Adrenal gland (tissue), 12 donors: ENCODE results near the gene FOXC2. TPM values are rescaled to one million over a fixed set of nuclear protein-coding genes. Genes with fewer than 3 reads are reported as not detected.

Source experiments
- DNase-seq, 7 donors: peaks; one replicate each; pipeline ENCODE4 v3.0.0-alpha.2; 2019 to 2020
- H3K27ac ChIP-seq, 5 donors: fragments of 200-600 bp; sonication (generic) in 4 of 5; 1 replicate in 3 of 5; 2 replicates in 2 of 5; pipeline versions ENCODE4 v1.5.1 to v1.8.0; 2016 to 2020; ENCODE audit warnings: mild to moderate bottlenecking in 1 of 5
- H3K27me3 ChIP-seq: fragments of 200-600 bp; 2 replicates; pipeline ENCODE4 v1.8.0; 2021
- H3K36me3 ChIP-seq, 2 donors: fragments of 200-600 bp; replicated peaks in 1 of 2; 1 replicate in 1 of 2; 2 replicates in 1 of 2; pipeline versions ENCODE4 v1.5.1 to v1.8.0; 2018 to 2022
- H3K4me1 ChIP-seq, 2 donors: fragments of 200-600 bp; replicated peaks in 1 of 2; 1 replicate in 1 of 2; 2 replicates in 1 of 2; pipeline versions ENCODE4 v1.5.1 to v1.8.0; 2018 to 2021
- H3K4me3 ChIP-seq, 4 donors: fragments of 200-600 bp; sonication (generic) in 3 of 4; one replicate each; pipeline ENCODE4 v1.5.1; 2016 to 2018
- H3K9me3 ChIP-seq, 3 donors: fragments of 200-600 bp; sonication (generic) in 1 of 3; replicated peaks in 1 of 3; 1 replicate in 2 of 3; 2 replicates in 1 of 3; pipeline versions ENCODE4 v1.5.1 to v1.8.0; 2016 to 2021
- CTCF ChIP-seq, 6 experiments: fragments of 450-650 bp in 4 of 6; fragments of 200-600 bp in 2 of 6; sonication (generic) in 1 of 6; IDR thresholded peaks; 1 replicate in 5 of 6; 2 replicates in 1 of 6; pipeline versions ENCODE4 v1.5.1 to v1.8.0; 2016 to 2021; ENCODE audit warnings: antibody characterized with exemption in 6 of 6, mild to moderate bottlenecking in 2 of 6, moderate library complexity in 1 of 6
- POLR2A ChIP-seq, 2 donors: fragments of 450-650 bp; IDR thresholded peaks; one replicate each; pipeline ENCODE4 v1.6.1; 2017; ENCODE audit warnings: antibody characterized with exemption in 2 of 2, mild to moderate bottlenecking in 2 of 2, moderate library complexity in 1 of 2
- WGBS, 4 donors: extraction: QIAGEN DNeasy Blood & Tissue Kit in 2 of 4; methylation state at CpG; one replicate each; pipeline versions ENCODE4 v1.1.5 to v1.1.7; 2013 to 2017; 5-methylcytosine and 5-hydroxymethylcytosine counted together
- intact Hi-C, 2 donors: fragments of 100-400 bp; cut with DNase I; formaldehyde crosslinking; loops; one replicate each; pipeline versions ENCODE4 v1.14.1 to v1.15.0; 2022 to 2023
- polyA plus RNA-seq, 3 donors: library from polyadenylated mRNA; stranded (reverse); fragments of 200-250 nt in 2 of 3; fragments of 350-450 nt in 1 of 3; fragmentation: Illumina TruSeq in 1 of 3; extraction: RNeasy Lipid Tissue Mini Kit (QIAGEN cat#74804) in 1 of 3; gene quantifications; one replicate each; pipeline ENCODE4 v1.2.3, GENCODE V29; 2013 to 2014
- total RNA-seq, 9 donors: library from RNA; depleted of rRNA in 4 of 9; stranded (reverse); fragments of >200 nt in 4 of 9; fragments of 120-200 nt in 1 of 9; fragmentation: NEBNext Ultra II Directional in 1 of 9; extraction: Animal tissue kit (Norgen Biotek cat#: 25700) in 1 of 9; gene quantifications; one replicate each; pipeline versions ENCODE4 v1.1.0 to v1.2.4, GENCODE V29; 2013 to 2023
- donor health status: healthy with polysubstance abuse.
- donor health status: Bipolar disorder and iron deficiency.
- donor health status: DM: yes; HTN: yes; CAD: no.
- donor health status: DM: no; HTN: no; CAD: no.
- donor health status: DM: no; HTN: no; CAD: no.
- donor health status: DM: yes; HTN: yes; CAD: no.

FOXC2 gene
- total and polyA plus RNA-seq, 12 donors: 0.39 to 4.8 (median 2.1) TPM

DNA sequence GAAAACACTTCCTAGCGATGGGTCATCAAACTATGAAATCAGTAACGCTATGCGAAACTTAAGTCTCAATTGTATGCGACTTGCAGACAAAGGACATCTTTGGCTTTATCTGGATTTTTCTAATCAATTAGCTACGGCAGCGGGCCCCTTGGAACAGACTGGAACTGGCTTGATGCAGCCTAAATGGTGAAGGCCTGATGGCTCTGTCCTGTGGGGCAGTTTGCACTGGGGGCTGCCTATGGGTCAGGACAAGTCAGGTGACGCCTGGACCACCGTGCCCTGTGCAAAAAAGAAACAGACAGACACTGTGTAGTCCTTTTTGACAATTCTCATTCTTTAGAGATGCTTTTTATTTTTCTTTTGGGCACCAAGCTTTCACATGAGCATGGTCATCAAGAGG is 33.6 kb upstream of the FOXC2 start:
- peaks cover 0 to 6% of the 10 kb centered on the region in 2 donors for H3K36me3 ChIP-seq
- H3K9me3 ChIP-seq: no peaks in the 10 kb centered on the region
- H3K4me3 ChIP-seq: no peak overlapping the region
- H3K27ac ChIP-seq: no peak overlapping the region
- intact Hi-C loops: no loop called here
- TF ChIP-seq CTCF (IDR thresholded peaks at IDR 0.05): no peak
- TF ChIP-seq POLR2A (IDR thresholded peaks at IDR 0.05): no peak
- no peaks in the 10 kb centered on the region for H3K27me3 ChIP-seq
- no peak for DNase-seq
- WGBS, 4 donors: 92 to 96% (median 95%) methylated on average over 8 of the region's 8 CpGs
- peaks cover 0 to 23% of the 10 kb centered on the region in 2 donors for H3K4me1 ChIP-seq

DNA sequence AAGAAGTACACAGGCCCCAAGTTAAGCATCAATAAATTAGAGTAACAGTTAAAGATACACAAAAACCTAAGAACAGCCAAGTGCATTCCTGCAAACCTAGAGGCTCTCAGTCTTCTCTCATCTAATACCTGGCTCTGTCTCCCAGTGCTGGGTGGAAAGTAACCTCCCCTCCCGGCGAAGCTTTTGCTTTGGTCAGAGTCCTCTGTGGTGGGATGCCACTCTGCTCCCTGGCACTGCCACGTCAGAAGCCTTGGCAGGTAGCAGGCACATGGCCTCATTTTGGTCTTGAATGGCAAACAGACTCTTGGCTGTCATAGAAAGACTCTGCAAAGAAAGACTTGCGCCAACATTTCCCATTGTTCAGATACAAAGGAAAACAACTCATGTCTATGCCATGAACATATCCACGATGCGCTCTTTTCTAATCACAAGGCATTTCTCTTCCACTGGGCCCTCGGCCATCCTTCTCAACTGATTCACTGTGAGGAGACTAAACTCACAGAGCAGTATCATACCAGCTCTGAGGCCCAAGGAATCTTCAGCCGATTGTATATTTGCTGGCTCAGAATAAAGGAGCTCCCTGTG is 32.8 kb upstream of the FOXC2 start:
- WGBS, 4 donors: 90 to 96% (median 94%) methylated on average over 8 of the region's 8 CpGs
- Histone ChIP-seq H3K27me3 (no peaks in the 10 kb centered on the region), H3K36me3 (peaks cover 0 to 14% of the 10 kb centered on the region in 2 donors), H3K4me3 (no peak overlapping the region), H3K9me3 (no peaks in the 10 kb centered on the region), H3K27ac (no peak overlapping the region), H3K4me1 (peaks cover 0 to 21% of the 10 kb centered on the region in 2 donors)
- intact Hi-C loops: no loop called here
- DNase-seq: no peak
- TF ChIP-seq POLR2A (IDR thresholded peaks at IDR 0.05) (no peak), CTCF (IDR thresholded peaks at IDR 0.05) (no peak)

DNA sequence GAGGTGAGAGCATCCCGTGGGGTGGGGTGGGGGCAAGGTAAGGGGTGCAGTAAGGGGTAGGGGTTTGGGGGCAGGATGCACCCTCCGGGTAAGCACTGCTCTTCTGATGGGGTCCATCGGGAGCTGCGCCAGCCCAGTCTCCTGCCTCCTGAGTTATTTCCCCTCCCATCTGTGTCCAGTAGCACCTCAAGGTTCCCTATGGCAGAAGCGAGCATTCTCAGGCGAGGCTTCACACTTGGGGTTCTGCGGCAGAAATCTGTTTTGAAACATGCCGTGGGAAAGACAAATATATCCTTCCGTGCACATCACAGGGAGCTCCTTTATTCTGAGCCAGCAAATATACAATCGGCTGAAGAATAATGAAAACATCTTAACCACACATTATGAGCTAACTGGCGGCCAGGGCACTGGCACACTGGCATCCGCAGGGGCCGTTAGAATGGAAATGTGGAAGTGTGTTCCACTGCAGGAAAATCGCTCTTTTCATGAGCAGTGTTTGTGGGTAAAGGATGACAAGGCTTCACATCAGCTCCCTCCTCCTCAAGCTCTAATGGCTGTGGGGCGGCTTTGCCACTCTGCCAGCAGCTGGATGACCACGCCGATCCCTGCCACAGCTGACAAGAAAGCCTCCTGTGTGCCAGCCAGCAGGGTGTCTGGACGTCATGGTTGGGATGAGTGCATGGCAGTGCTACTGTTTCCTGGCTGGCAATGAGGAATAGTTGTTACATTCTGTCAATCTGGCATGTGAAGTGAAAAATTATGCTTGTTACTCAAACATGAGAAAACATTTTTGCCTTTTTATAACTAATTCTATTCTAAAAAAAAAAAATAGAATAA is 31.6 kb upstream of the FOXC2 start:
- H3K4me3 ChIP-seq: no peak overlapping the region
- intact Hi-C loops: no loop called here
- peaks cover 0 to 26% of the 10 kb centered on the region in 2 donors for H3K36me3 ChIP-seq
- no peak overlapping the region for H3K27ac ChIP-seq
- peaks cover 0 to 14% of the 10 kb centered on the region in 2 donors for H3K4me1 ChIP-seq
- no peak for DNase-seq
- H3K9me3 ChIP-seq: no peaks in the 10 kb centered on the region
- H3K27me3 ChIP-seq: no peaks in the 10 kb centered on the region
- TF ChIP-seq CTCF (IDR thresholded peaks at IDR 0.05) (no peak), POLR2A (IDR thresholded peaks at IDR 0.05) (no peak)
- 87 to 89% (median 88%) methylated on average over 18 of the region's 18 CpGs for WGBS, 4 donors

DNA sequence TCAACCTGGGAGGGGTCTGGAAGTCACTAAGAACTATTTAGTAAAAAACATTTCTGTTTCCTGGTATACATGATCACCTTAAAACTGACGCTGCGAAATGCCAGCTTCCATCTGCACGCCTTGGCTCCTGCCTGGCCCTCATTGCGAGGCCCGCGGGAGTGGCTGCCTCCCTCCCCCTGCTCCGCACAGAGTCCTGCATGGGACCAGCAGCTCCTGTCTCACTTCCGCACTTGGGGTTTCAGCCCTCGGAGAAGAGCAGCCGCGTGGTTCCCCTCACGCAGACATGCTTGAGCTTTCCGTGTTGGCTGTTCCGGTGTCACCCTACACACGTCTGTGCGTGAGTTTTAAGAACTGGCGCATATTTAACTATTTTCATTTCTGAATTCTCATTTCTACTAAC is 30.0 kb upstream of the FOXC2 start:
- Histone ChIP-seq H3K27ac (no peak overlapping the region), H3K9me3 (no peaks in the 10 kb centered on the region), H3K27me3 (no peaks in the 10 kb centered on the region), H3K4me1 (no peaks in the 10 kb centered on the region), H3K4me3 (no peak overlapping the region), H3K36me3 (peaks cover 0 to 42% of the 10 kb centered on the region in 2 donors)
- intact Hi-C loops: no loop called here
- WGBS, 4 donors: 96 to 98% (median 97%) methylated on average over 17 of the region's 17 CpGs
- DNase-seq: no peak
- TF ChIP-seq CTCF (IDR thresholded peaks at IDR 0.05): no peak
- TF ChIP-seq POLR2A (IDR thresholded peaks at IDR 0.05): no peak
